Neural progenitor cell (in vitro differentiated cells): ENCODE data around the gene ZNF576. TPM values are rescaled to one million over a fixed set of nuclear protein-coding genes. Genes with fewer than 3 reads are reported as not detected.
"Not testable (repeated sequence)": the region's sequence is repeated elsewhere in the genome, so short reads cannot be mapped to it uniquely, and the experiment has no call there.

Experiments used
- DNase-seq: peaks from one replicate; pipeline ENCODE4 v3.0.0-alpha.2; 2016; ENCODE audit warnings: low spot score
- H2AFZ ChIP-seq: fragments of 200-600 bp; sonication (generic); replicated peaks from 2 replicates; pipeline ENCODE4 v1.6.1; 2016; ENCODE audit warnings: antibody characterized with exemption
- H3F3A ChIP-seq: fragments of 200-600 bp; sonication (generic); 2 replicates; pipeline ENCODE4 v1.6.1; 2016; ENCODE audit warnings: antibody characterized with exemption, low read depth
- H3K27ac ChIP-seq: fragments of 200-600 bp; sonication (generic); 2 replicates; pipeline ENCODE4 v1.5.1; 2016; ENCODE audit warnings: mild to moderate bottlenecking
- H3K27me3 ChIP-seq: fragments of 200-600 bp; sonication (generic); 2 replicates; pipeline ENCODE4 v1.6.1; 2016; ENCODE audit warnings: mild to moderate bottlenecking, moderate library complexity
- H3K36me3 ChIP-seq: fragments of 200-600 bp; sonication (generic); 2 replicates; pipeline ENCODE4 v1.5.1; 2016
- H3K4me1 ChIP-seq: fragments of 200-600 bp; sonication (generic); 2 replicates; pipeline ENCODE4 v1.6.1; 2016; ENCODE audit warnings: mixed run types
- H3K4me2 ChIP-seq: fragments of 200-600 bp; sonication (generic); 2 replicates; pipeline ENCODE4 v1.6.1; 2016
- H3K4me3 ChIP-seq: fragments of 200-600 bp; sonication (generic); 2 replicates; pipeline ENCODE4 v1.5.1; 2016
- H3K79me2 ChIP-seq: fragments of 200-600 bp; sonication (generic); 2 replicates; pipeline ENCODE4 v1.6.1; 2016; ENCODE audit warnings: low read depth
- H3K9ac ChIP-seq: fragments of 200-600 bp; sonication (generic); 2 replicates; pipeline ENCODE4 v1.6.1; 2016
- H3K9me3 ChIP-seq: fragments of 200-600 bp; sonication (generic); 2 replicates; pipeline ENCODE4 v1.5.1; 2016; ENCODE audit warnings: low read depth
- H4K20me1 ChIP-seq: fragments of 200-600 bp; sonication (generic); 2 replicates; pipeline ENCODE4 v1.6.1; 2016; ENCODE audit warnings: low read depth
- H3K27ac Mint-ChIP-seq: 3 replicates; pipeline ENCODE4 v1.8.0; 2021; ENCODE audit warnings: mixed read lengths
- H3K27me3 Mint-ChIP-seq: 2 replicates; pipeline ENCODE4 v1.8.0; 2022; ENCODE audit warnings: low read depth, mild to moderate bottlenecking, inconsistent platforms, moderate library complexity, mixed read lengths; ENCODE audit not compliant: insufficient read depth
- H3K36me3 Mint-ChIP-seq: 3 replicates; pipeline ENCODE4 v1.8.0; 2021; ENCODE audit warnings: mixed read lengths
- H3K4me1 Mint-ChIP-seq: 3 replicates; pipeline ENCODE4 v1.8.0; 2021; ENCODE audit warnings: mixed read lengths
- H3K4me3 Mint-ChIP-seq: 3 replicates; pipeline ENCODE4 v1.8.0; 2021; ENCODE audit warnings: mild to moderate bottlenecking, moderate library complexity, mixed read lengths
- H3K9me3 Mint-ChIP-seq: 3 replicates; pipeline ENCODE4 v1.8.0; 2020; ENCODE audit warnings: mixed read lengths
- CTCF ChIP-seq: fragments of 200-600 bp; sonication (generic); IDR thresholded peaks from 2 replicates; pipeline ENCODE4 v1.5.1; 2017; ENCODE audit warnings: antibody characterized with exemption, mild to moderate bottlenecking
- EZH2 ChIP-seq: fragments of 200-600 bp; sonication (generic); IDR thresholded peaks from 2 replicates; pipeline ENCODE4 v1.6.1; 2017; ENCODE audit warnings: antibody characterized with exemption, mild to moderate bottlenecking, moderate library complexity
- EZH2phosphoT487 ChIP-seq: fragments of 200-600 bp; sonication (generic); IDR thresholded peaks from 2 replicates; pipeline ENCODE4 v1.6.1; 2017; ENCODE audit warnings: antibody characterized with exemption
- total RNA-seq: library from RNA; depleted of rRNA; stranded (reverse); fragments of >200 nt; gene quantifications from 2 replicates; pipeline ENCODE4 v1.2.3, GENCODE V29; 2015; ENCODE audit warnings: low replicate concordance

ZNF576 gene
- 6.8 and 9.0 TPM in 2 replicates for total RNA-seq

GRCh38 chr19:43595999-43596841, at the start of gene ZNF576, which contains the start of gene IRGQ:
Gene ZNF576, plus strand, starts transcription at chr19:43596595. Its CDS starts 514 bp downstream, at chr19:43597109.
Gene IRGQ, minus strand, starts transcription at chr19:43596134. Its CDS starts 796 bp downstream, at chr19:43595338.
- peaks cover 45% of the 10 kb centered on the region for H3K79me2 ChIP-seq
- H3F3A ChIP-seq: peaks cover 25% of the 10 kb centered on the region
- Mint-ChIP-seq H3K27ac (peak within 1 kb of the TSS; percentile 100), H3K36me3 (peaks cover 10% of the 10 kb centered on the region), H3K4me3 (peak within 1 kb of the TSS; percentile 93), H3K27me3 (peaks cover 14% of the 10 kb centered on the region), H3K4me1 (peaks cover 25% of the 10 kb centered on the region), H3K9me3 (no peaks in the 10 kb centered on the region)
- H3K9ac ChIP-seq: peak within 1 kb of the TSS; percentile 97
- H3K27ac ChIP-seq: peak within 1 kb of the TSS; percentile 100
- H3K27me3 ChIP-seq: no peaks in the 10 kb centered on the region
- no peaks in the 10 kb centered on the region for H3K4me1 ChIP-seq
- H4K20me1 ChIP-seq: peaks cover 16% of the 10 kb centered on the region
- H2AFZ ChIP-seq: peak within 1 kb of the TSS; percentile 85
- H3K4me3 ChIP-seq: peak within 1 kb of the TSS; percentile 64
- no peaks in the 10 kb centered on the region for H3K36me3 ChIP-seq
- peak; percentile 100 for DNase-seq
- no peaks in the 10 kb centered on the region for H3K9me3 ChIP-seq
- TF ChIP-seq EZH2: no peak
- no peak for TF ChIP-seq EZH2phosphoT487
- no peak for TF ChIP-seq CTCF
- H3K4me2 ChIP-seq: peak within 1 kb of the TSS; percentile 97

DNA sequence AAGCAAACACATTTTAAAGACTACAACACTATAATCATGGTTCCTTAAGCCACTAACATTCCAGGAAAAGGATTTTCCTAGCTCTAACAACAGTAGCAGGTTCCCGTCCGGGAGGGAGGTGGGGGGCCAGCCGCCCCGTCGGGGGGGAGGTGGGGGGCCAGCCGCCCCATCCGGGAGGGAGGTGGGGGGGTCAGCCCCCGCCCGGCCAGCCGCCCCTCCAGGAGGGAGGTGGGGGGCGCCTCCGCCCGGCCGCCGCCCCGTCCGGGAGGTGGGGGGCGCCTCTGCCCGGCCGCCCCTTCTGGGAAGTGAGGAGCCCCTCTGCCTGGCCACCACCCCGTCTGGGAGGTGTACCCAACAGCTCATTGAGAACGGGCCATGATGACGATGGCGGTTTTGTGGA, 48.5 kb upstream of the ZNF576 start:
- peaks cover 11% of the 10 kb centered on the region for H3K4me1 Mint-ChIP-seq
- H3K4me3 Mint-ChIP-seq, H3K27ac Mint-ChIP-seq, H3K27me3 ChIP-seq, H3K4me1 ChIP-seq, H4K20me1 ChIP-seq, H3K4me2 ChIP-seq, H3K27ac ChIP-seq, H3K9me3 Mint-ChIP-seq, H3K79me2 ChIP-seq, H3K36me3 ChIP-seq, H3F3A ChIP-seq, H3K9me3 ChIP-seq, H2AFZ ChIP-seq, H3K4me3 ChIP-seq, DNase-seq, H3K9ac ChIP-seq: not testable (repeated sequence)
- H3K27me3 Mint-ChIP-seq: peaks cover 11% of the 10 kb centered on the region
- peaks cover 34% of the 10 kb centered on the region for H3K36me3 Mint-ChIP-seq

DNA sequence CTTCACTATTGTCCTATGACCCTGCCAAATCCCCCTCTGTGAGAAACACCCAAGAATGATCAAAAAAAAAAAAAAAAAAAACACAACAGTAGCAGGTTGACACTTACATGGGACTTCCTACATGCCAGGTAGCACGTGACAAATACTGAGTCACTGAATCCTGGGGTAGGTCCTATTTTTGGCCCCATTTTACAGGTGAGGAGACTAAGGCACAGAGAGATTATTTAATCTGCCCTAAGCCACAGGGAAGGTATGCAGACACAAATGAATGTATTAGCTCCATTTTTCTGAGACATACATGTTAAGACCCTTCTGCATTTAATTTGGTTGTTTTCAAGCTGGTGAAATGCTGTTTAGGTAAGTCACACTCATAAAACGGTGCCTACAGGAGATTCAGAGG, 47.7 kb upstream of the ZNF576 start:
- H3F3A ChIP-seq: no peaks in the 10 kb centered on the region
- H3K27ac ChIP-seq: no peak overlapping the region
- Mint-ChIP-seq H3K4me3 (no peak overlapping the region), H3K27me3 (peaks cover 9% of the 10 kb centered on the region), H3K27ac (no peak overlapping the region), H3K4me1 (peaks cover 11% of the 10 kb centered on the region), H3K36me3 (peaks cover 27% of the 10 kb centered on the region), H3K9me3 (no peaks in the 10 kb centered on the region)
- no peaks in the 10 kb centered on the region for H3K79me2 ChIP-seq
- H3K27me3 ChIP-seq: no peaks in the 10 kb centered on the region
- no peaks in the 10 kb centered on the region for H3K4me1 ChIP-seq
- H3K36me3 ChIP-seq: no peaks in the 10 kb centered on the region
- H3K4me2 ChIP-seq: no peak overlapping the region
- H3K9ac ChIP-seq: no peak overlapping the region
- no peak for DNase-seq
- no peak for TF ChIP-seq EZH2phosphoT487
- TF ChIP-seq CTCF: no peak
- TF ChIP-seq EZH2: no peak
- no peaks in the 10 kb centered on the region for H4K20me1 ChIP-seq
- H2AFZ ChIP-seq: no peak overlapping the region
- no peaks in the 10 kb centered on the region for H3K9me3 ChIP-seq
- no peak overlapping the region for H3K4me3 ChIP-seq
